Thyroid gland (tissue), 4 donors: ENCODE measurements around the gene FHIT. TPM values are rescaled to one million over a fixed set of nuclear protein-coding genes. Genes with fewer than 3 reads are reported as not detected.

ENCODE experiments used
- DNase-seq, 2 donors: peaks; one replicate each; pipeline ENCODE4 v3.0.0-alpha.2; 2019
- H3K27ac ChIP-seq, 3 donors: fragments of 200-600 bp; sonication (generic); 1 replicate in 2 of 3; 2 replicates in 1 of 3; pipeline ENCODE4 v1.5.1; 2016 to 2019; ENCODE audit warnings: mild to moderate bottlenecking in 1 of 3, moderate library complexity in 1 of 3
- H3K27me3 ChIP-seq: fragments of 200-600 bp; sonication (generic); one replicate; pipeline ENCODE4 v1.5.1; 2019
- H3K36me3 ChIP-seq, 2 donors: fragments of 200-600 bp; sonication (generic); one replicate each; pipeline ENCODE4 v1.5.1; 2016 to 2019
- H3K4me1 ChIP-seq, 2 donors: fragments of 200-600 bp; sonication (generic); one replicate each; pipeline ENCODE4 v1.5.1; 2017 to 2019
- H3K4me3 ChIP-seq, 3 donors: fragments of 200-600 bp; sonication (generic); replicated peaks in 1 of 3; 1 replicate in 2 of 3; 2 replicates in 1 of 3; pipeline ENCODE4 v1.5.1; 2016; ENCODE audit warnings: mild to moderate bottlenecking in 1 of 3
- H3K9me3 ChIP-seq: fragments of 200-600 bp; sonication (generic); one replicate; pipeline ENCODE4 v1.5.1; 2017
- CTCF ChIP-seq, 6 experiments: fragments of 200-600 bp in 3 of 6; fragments of 450-650 bp in 3 of 6; sonication (generic) in 3 of 6; IDR thresholded peaks; one replicate each; pipeline ENCODE4 v1.5.1; 2016 to 2019; ENCODE audit warnings: antibody characterized with exemption in 6 of 6, mild to moderate bottlenecking in 2 of 6, inconsistent platforms in 1 of 6, moderate library complexity in 1 of 6
- POLR2A ChIP-seq, 2 donors: fragments of 450-650 bp; IDR thresholded peaks; one replicate each; pipeline ENCODE4 v1.6.1; 2017; ENCODE audit warnings: antibody characterized with exemption in 2 of 2, mild to moderate bottlenecking in 2 of 2, moderate library complexity in 1 of 2
- WGBS, 2 donors: methylation state at CpG; one replicate each; pipeline ENCODE4 v1.1.5; 2017; 5-methylcytosine and 5-hydroxymethylcytosine counted together
- intact Hi-C: fragments of 100-400 bp; cut with DNase I; formaldehyde crosslinking; loops from one replicate; pipeline ENCODE4 v1.15.1; 2023
- total RNA-seq, 4 donors: library from RNA; depleted of rRNA; stranded (reverse); fragments of >200 nt; gene quantifications; one replicate each; pipeline ENCODE4 v1.2.3, GENCODE V29; 2016

Gene FHIT
- total RNA-seq, 4 donors from 2014 or later, result 12.2 to 18.9 (median 16.2) TPM

GRCh38 chr3:60598671-60599070 lies 652.6 kb downstream of the FHIT start:
- Histone ChIP-seq H3K4me3 (no peak overlapping the region), H3K9me3 (no peaks in the 10 kb centered on the region), H3K27ac (no peak overlapping the region), H3K4me1 (no peaks in the 10 kb centered on the region), H3K36me3 (no peaks in the 10 kb centered on the region), H3K27me3 (no peaks in the 10 kb centered on the region)
- intact Hi-C loops, result no loop called here
- WGBS, 2 donors, result 65 to 78% methylated on average over 2 of the region's 2 CpGs
- no peak for TF ChIP-seq POLR2A (IDR thresholded peaks at IDR 0.05)
- DNase-seq, result no peak

GRCh38 chr3:60594025-60594424 lies 657.2 kb downstream of the FHIT start:
- WGBS, 2 donors, result 18 to 28% methylated on average over 5 to 6 of the region's 6 CpGs
- H3K4me3 ChIP-seq, result no peak overlapping the region
- H3K9me3 ChIP-seq, result no peaks in the 10 kb centered on the region
- no peaks in the 10 kb centered on the region for H3K4me1 ChIP-seq
- no peaks in the 10 kb centered on the region for H3K36me3 ChIP-seq
- DNase-seq, result peak; percentile 77 to 78
- H3K27me3 ChIP-seq, result no peaks in the 10 kb centered on the region
- no peak for TF ChIP-seq CTCF (IDR thresholded peaks at IDR 0.05)
- no peak for TF ChIP-seq POLR2A (IDR thresholded peaks at IDR 0.05)
- intact Hi-C loops, result no loop called here
- no peak overlapping the region for H3K27ac ChIP-seq

- H3K27me3 ChIP-seq, result no peaks in the 10 kb centered on the region
- H3K9me3 ChIP-seq, result no peaks in the 10 kb centered on the region
- no peak for DNase-seq
- TF ChIP-seq POLR2A (IDR thresholded peaks at IDR 0.05) (no peak), CTCF (IDR thresholded peaks at IDR 0.05) (no peak)
- H3K4me3 ChIP-seq, result no peak overlapping the region
- intact Hi-C loops, result no loop called here
- no peak overlapping the region for H3K27ac ChIP-seq
- H3K36me3 ChIP-seq, result no peaks in the 10 kb centered on the region
- WGBS, 2 donors, result 81 to 82% methylated on average over 2 of the region's 2 CpGs
- H3K4me1 ChIP-seq, result no peaks in the 10 kb centered on the region
Measured at GRCh38 chr3:60591267-60591666, 660.0 kb downstream of the FHIT start.

GRCh38 chr3:60588806-60589205 lies 662.4 kb downstream of the FHIT start:
- WGBS, 2 donors, result 92 to 95% methylated on average over 3 of the region's 3 CpGs
- H3K27me3 ChIP-seq, result no peaks in the 10 kb centered on the region
- intact Hi-C loops, result no loop called here
- no peak overlapping the region for H3K4me3 ChIP-seq
- no peak for DNase-seq
- no peak for TF ChIP-seq CTCF (IDR thresholded peaks at IDR 0.05)
- no peak for TF ChIP-seq POLR2A (IDR thresholded peaks at IDR 0.05)
- H3K36me3 ChIP-seq, result no peaks in the 10 kb centered on the region
- no peak overlapping the region for H3K27ac ChIP-seq
- no peaks in the 10 kb centered on the region for H3K9me3 ChIP-seq
- no peaks in the 10 kb centered on the region for H3K4me1 ChIP-seq

GRCh38 chr3:60585918-60586317 lies 665.3 kb downstream of the FHIT start:
- intact Hi-C loops, result no loop called here
- no peak overlapping the region for H3K27ac ChIP-seq
- H3K4me3 ChIP-seq, result no peak overlapping the region
- 0% methylated on average over 1 of the region's 1 CpG for WGBS, 2 donors
- H3K4me1 ChIP-seq, result peaks cover 0 to 16% of the 10 kb centered on the region in 2 donors
- no peaks in the 10 kb centered on the region for H3K36me3 ChIP-seq
- TF ChIP-seq POLR2A (IDR thresholded peaks at IDR 0.05) (no peak), CTCF (IDR thresholded peaks at IDR 0.05) (no peak)
- DNase-seq, result no peak
- no peaks in the 10 kb centered on the region for H3K27me3 ChIP-seq
- H3K9me3 ChIP-seq, result no peaks in the 10 kb centered on the region

- 97% methylated on average over 2 of the region's 2 CpGs for WGBS, 2 donors
- H3K9me3 ChIP-seq, result no peaks in the 10 kb centered on the region
- H3K4me1 ChIP-seq, result peaks cover 0 to 16% of the 10 kb centered on the region in 2 donors
- H3K27ac ChIP-seq, result no peak overlapping the region
- no peak overlapping the region for H3K4me3 ChIP-seq
- H3K27me3 ChIP-seq, result no peaks in the 10 kb centered on the region
- no peaks in the 10 kb centered on the region for H3K36me3 ChIP-seq
- no peak for DNase-seq
- TF ChIP-seq CTCF (IDR thresholded peaks at IDR 0.05), result no peak
- no peak for TF ChIP-seq POLR2A (IDR thresholded peaks at IDR 0.05)
- intact Hi-C loops, result no loop called here
Measured at GRCh38 chr3:60584250-60584649, 667.0 kb downstream of the FHIT start.
